Measurements from ENCODE around the gene OVCA2. TPM values are rescaled to one million over a fixed set of nuclear protein-coding genes. Genes with fewer than 3 reads are reported as not detected.
A peak's percentile ranks its signal among the peaks of the same experiment; 100 is the strongest.

Gene OVCA2
- total RNA-seq, 1 donor, result 28.1 TPM

DNA sequence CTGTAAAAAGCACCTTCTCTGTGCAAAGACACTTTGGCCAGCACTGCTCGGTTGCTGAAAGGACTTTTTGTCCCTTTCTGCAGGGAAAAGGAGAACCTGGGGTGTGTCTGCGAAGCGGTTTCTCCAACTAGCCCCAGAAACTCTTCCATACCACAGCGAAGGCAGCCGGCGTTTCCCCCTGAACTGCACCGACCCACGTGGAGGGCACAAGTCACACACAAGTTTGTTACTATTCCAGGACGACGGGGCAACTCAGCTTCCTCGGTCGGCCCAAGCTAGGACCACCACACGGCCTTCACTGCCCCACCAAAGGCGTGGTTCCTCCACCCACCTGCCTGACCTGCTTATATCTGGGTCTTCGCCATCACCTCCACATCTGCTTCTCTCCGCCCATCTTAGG is 18.6 kb upstream of the OVCA2 start:
- peaks cover 41% of the 10 kb centered on the region for H3K27me3 ChIP-seq (ENCODE audit: insufficient read depth, low read length)
- H3K9me3 ChIP-seq (ENCODE audit: low read depth, low read length), result no peaks in the 10 kb centered on the region
- no peak overlapping the region for H3K4me3 ChIP-seq (ENCODE audit: low read length)
- peaks cover 34% of the 10 kb centered on the region for H3K4me1 ChIP-seq (ENCODE audit: insufficient read depth, low read length)

DNA sequence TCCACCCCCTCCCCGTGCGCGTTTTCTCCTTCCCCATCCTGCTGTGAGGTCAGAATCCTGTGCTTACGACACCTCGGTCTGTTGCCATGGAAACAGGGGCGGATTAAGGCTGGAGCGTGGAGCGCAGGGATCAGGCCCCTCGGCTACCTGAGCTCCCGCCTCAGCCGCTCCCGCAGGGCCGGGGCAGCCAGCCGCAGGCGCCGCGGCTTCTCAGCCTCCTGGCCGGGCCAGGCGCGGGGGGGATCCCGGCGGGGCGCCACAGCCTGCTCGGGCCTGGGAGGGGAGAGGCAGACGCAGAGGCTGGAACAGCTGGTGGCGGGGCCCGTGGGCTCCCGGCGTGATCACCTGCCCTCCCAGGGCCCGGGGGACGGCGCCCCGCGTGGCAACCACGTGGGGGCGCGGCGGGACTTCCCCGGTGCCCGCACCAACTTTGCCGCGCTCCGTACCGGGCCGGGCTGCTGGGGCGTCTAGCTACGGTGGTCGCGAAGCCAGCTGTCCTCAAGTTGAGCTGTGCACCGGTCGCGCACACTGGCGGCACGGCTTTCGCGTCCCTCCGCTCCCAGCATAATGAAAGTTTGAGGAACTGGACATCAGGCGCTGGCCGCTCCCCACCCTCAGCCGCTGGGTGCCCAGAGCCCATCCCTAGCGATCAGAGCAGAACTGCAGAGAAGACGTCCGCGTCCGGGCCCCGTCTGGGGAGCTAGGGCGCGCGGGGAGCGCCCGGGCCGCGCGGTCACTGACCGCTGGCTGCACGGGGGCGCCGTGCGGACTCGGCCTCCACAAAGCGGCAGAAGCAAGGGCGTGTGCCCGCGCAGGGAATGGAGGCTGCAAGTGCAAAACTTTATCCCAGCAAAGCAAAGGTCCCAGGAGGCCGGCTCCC is 17.9 kb upstream of the OVCA2 start:
- Histone ChIP-seq H3K9me3 (ENCODE audit: low read depth, low read length) (no peaks in the 10 kb centered on the region), H3K27me3 (ENCODE audit: insufficient read depth, low read length) (peaks cover 46% of the 10 kb centered on the region), H3K4me3 (ENCODE audit: low read length) (peak overlapping the region; percentile 20), H3K4me1 (ENCODE audit: insufficient read depth, low read length) (peaks cover 34% of the 10 kb centered on the region)

DNA sequence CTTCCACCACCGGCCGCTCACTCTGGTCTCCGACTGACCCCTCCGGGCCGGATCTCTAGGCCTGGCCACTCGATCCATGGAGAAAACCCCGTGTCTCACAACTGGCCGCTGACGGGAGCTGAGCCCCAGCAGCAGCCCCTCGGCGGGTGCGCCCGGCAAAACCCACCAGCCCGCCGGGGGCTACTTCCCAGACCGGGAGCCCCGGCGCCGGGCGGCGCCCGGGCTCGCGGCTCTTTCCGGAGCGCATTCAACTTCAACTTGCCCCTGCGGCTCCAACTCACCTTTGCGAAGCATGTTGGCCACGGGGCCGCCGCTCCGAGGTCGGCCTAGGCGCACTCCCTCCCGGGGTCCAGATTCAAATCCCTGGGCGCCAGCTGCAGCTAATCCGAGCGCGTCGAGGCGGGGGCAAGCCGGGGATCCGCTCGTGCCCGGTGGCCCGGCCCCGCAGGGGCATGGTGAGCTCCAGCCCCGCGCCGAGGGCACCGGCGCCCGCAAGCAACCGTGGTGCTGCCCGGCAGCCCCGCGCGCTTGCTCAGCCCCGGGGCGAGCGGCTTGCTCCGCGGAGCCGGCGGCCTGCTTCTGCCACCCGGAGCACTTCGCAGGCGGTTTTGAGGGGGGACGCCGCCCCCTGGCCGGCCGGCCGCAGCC is 17.1 kb upstream of the OVCA2 start:
- Histone ChIP-seq H3K4me1 (ENCODE audit: insufficient read depth, low read length) (peaks cover 37% of the 10 kb centered on the region), H3K4me3 (ENCODE audit: low read length) (peak overlapping the region; percentile 20), H3K27me3 (ENCODE audit: insufficient read depth, low read length) (peaks cover 51% of the 10 kb centered on the region), H3K9me3 (ENCODE audit: low read depth, low read length) (no peaks in the 10 kb centered on the region)

DNA sequence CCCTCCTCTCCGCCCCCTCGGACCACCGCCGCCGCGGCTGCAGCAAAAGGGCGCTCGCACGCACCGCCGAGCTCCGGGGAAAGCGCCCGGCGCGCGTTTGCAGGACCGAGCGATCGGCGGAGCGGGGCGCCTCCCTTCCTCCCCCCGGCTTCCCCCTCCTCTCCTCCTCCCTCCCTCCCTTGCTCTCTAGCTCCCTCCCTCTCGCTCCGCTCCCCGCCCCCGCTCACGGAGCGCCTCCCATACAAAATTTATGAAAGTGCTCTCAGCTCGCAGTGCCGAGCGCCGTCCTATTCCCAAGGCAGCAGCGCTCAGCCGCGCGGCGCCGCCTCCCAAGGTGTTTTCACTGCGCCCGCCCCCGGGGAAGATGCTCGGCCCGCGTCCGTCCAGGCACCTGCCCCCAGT is 16.6 kb upstream of the OVCA2 start, which contains the start of gene RTN4RL1:
Gene RTN4RL1, minus strand, starts transcription at position 115 of the 402 bp plus-strand sequence. CDS start 469 bp downstream, outside the sequence.
- Histone ChIP-seq H3K4me3 (ENCODE audit: low read length) (peak within 1 kb of the TSS; percentile 20), H3K4me1 (ENCODE audit: insufficient read depth, low read length) (peaks cover 38% of the 10 kb centered on the region), H3K27me3 (ENCODE audit: insufficient read depth, low read length) (peaks cover 52% of the 10 kb centered on the region), H3K9me3 (ENCODE audit: low read depth, low read length) (no peaks in the 10 kb centered on the region)

DNA sequence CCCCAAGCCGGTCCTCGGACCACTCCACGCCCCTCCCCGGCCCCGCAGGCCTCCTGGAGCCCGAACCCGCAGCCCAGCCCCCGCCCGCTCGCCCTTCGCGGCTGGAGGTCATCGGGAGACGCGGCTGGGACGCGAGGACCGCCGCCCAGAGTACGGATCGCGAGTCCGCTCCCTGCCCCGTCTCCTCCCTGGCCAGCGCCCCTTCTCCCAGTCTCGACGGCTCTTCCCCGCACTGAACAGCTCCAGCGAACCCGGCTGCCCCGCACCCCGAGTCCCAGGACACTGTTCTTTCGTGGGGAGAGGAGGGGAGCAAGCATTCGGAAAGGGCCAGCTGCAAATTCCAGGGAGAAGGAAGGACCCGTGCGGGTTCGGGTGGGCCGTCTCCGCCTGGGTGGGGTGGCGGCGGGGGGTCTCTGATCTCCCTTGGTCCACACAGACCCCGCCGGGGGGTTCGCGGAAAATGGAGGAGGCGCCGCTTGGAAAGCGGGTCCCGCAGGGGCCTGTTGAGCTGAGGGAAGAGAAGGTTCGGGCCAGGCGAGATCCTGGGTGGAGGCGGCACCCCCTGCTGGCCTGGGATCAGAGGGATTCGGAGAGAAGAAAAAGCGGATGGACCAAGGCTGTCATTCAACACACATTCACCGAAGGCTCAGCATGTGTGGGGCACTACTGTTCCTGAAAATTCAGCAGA is 16.1 kb upstream of the OVCA2 start:
- Histone ChIP-seq H3K4me1 (ENCODE audit: insufficient read depth, low read length) (peaks cover 41% of the 10 kb centered on the region), H3K9me3 (ENCODE audit: low read depth, low read length) (no peaks in the 10 kb centered on the region), H3K27me3 (ENCODE audit: insufficient read depth, low read length) (peaks cover 52% of the 10 kb centered on the region), H3K4me3 (ENCODE audit: low read length) (peak overlapping the region; percentile 20)

DNA sequence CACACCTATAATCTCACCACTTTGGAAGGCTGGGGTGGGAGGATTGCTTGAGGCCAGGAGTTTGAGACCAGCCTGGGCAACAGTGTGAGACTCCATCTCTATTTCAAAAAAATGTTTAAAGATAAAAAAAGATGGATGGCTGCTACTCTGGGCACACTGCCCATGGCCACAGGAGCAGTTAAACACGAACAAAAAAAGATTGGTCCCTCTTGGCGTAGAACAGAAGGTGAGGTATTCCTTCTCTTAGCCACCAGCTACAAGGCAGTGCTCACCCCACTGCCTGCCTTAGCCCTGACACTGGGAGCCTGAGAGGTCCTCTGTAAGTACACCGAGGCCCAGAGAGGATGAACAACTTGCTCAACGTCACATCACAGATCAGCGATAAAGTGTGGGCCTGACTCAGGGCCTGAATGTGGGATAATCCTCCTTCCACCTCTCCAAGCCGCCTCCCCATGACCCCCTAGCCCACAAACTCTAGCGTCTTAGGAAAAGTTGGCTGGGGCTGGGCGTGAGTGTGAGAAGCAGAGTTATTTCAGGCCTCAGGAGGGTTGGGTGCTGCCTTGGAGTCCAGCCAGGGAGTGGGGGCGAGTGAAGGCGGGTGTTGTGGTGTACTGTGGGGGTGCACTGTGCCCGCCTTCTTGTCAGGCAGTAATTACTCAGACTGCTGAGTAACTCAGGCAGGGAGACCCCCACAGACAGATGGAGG is 14.1 kb upstream of the OVCA2 start:
- Histone ChIP-seq H3K27me3 (ENCODE audit: insufficient read depth, low read length) (peaks cover 47% of the 10 kb centered on the region), H3K4me1 (ENCODE audit: insufficient read depth, low read length) (peaks cover 50% of the 10 kb centered on the region), H3K4me3 (ENCODE audit: low read length) (no peak overlapping the region), H3K9me3 (ENCODE audit: low read depth, low read length) (no peaks in the 10 kb centered on the region)

DNA sequence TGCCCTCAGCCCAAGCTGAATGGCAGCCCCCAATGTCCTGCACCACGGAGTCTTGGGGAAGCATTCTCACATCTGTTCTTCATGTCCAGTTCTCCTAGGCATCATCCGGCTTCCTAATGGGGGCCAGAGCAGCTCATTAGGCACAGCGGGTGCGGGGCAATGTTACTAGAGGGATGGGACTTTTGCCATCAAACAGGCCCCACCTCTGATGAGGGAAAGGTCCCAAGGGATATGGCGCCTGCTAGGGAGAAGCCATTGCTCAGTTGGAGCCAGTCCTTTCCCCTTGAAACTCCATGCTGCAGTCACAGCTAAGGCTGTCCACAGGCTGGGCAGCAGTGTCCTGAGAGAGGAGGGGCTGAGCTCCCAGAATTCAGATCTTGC is 13.6 kb upstream of the OVCA2 start:
- H3K27me3 ChIP-seq (ENCODE audit: insufficient read depth, low read length), result peaks cover 42% of the 10 kb centered on the region
- no peaks in the 10 kb centered on the region for H3K9me3 ChIP-seq (ENCODE audit: low read depth, low read length)
- peaks cover 45% of the 10 kb centered on the region for H3K4me1 ChIP-seq (ENCODE audit: insufficient read depth, low read length)
- no peak overlapping the region for H3K4me3 ChIP-seq (ENCODE audit: low read length)

DNA sequence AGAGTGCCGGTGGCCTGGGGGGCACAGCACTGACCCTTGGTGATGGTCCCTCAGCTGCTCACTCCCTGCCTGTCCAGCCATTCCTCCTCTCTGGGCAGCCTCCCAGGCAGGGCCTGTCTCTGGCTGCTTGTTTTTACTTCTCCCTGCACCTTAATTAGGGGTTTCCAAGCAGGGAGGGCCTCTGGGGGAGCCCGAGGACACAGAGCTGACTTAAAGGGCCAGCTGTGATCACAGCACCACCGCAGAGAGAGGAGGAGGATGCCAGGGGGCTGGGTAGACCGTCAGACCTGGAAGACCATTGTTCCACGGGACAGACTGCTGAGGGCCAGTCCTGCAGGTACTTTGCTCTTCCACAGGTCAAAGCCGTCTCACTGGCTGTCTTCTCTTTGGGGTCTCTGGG is 13.1 kb upstream of the OVCA2 start:
- H3K4me3 ChIP-seq (ENCODE audit: low read length), result no peak overlapping the region
- H3K9me3 ChIP-seq (ENCODE audit: low read depth, low read length), result no peaks in the 10 kb centered on the region
- peaks cover 41% of the 10 kb centered on the region for H3K27me3 ChIP-seq (ENCODE audit: insufficient read depth, low read length)
- H3K4me1 ChIP-seq (ENCODE audit: insufficient read depth, low read length), result peaks cover 40% of the 10 kb centered on the region

DNA sequence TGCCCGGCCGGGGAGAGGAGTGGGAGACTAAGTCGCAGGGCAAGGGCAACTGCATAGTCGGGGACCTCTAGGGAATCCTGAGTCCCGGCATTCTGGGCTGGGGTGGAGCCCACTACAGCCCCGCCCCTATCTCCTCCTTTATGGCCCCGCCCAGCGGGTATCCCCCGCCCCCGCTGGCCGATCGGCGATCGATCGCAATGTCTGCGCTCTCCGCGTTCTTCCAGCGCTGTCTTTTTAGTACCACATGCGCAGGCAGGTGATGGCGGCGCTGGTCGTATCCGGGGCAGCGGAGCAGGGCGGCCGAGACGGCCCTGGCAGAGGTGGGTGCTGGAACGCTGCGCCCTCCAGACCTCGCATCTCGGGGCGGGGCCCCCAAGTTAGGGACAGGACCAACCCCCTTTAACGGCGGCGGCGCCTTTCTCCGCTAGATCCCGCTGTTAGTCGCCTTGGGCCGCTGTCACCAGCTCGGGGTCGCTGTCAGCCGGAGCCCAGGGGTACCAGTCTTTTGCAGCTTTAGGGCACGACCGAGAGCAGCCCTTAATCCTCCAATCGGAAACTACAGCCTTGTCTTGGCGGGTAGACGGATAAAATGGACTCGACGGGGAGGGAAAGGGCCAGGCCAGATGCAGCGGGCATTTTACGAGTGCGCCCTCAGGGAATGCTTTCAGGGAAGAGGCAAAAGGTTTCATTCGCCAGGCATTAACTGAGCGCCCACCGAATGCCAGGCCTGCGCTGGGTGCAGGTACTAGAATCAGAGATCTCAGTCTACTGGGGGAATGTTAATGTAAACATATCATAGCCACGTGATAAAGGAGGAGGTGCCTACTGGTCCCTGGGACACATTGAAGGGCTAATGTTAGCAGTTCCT is 11.7 kb upstream of the OVCA2 start, which contains the start of gene DPH1:
Gene DPH1, plus strand, starts transcription at position 243 of the 868 bp plus-strand sequence. Its CDS starts 17 bp downstream, at position 260.
- peaks cover 26% of the 10 kb centered on the region for H3K4me1 ChIP-seq (ENCODE audit: insufficient read depth, low read length)
- no peaks in the 10 kb centered on the region for H3K9me3 ChIP-seq (ENCODE audit: low read depth, low read length)
- H3K27me3 ChIP-seq (ENCODE audit: insufficient read depth, low read length), result peaks cover 32% of the 10 kb centered on the region
- peak within 1 kb of the TSS; percentile 91 for H3K4me3 ChIP-seq (ENCODE audit: low read length)

DNA sequence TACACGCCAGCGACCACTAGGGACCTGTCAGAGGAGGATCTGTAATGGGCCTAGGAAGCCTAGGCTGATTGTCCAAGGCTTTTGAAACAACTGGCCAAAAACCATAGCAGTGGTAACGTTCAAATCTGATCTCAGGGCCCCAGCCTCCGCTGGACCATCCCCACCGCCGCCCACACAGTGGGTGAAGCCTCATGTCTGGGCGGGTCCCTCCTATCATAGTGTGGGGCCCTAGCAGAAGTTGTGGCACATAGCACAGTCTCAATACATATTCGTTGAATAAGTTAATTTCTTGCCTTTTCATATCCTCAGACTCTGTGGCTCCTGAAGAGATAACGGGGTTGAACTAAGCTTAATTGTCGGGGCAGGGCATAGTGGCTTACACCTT is 11.1 kb upstream of the OVCA2 start:
- Histone ChIP-seq H3K27me3 (ENCODE audit: insufficient read depth, low read length) (peaks cover 28% of the 10 kb centered on the region), H3K9me3 (ENCODE audit: low read depth, low read length) (no peaks in the 10 kb centered on the region), H3K4me3 (ENCODE audit: low read length) (peak overlapping the region; percentile 91), H3K4me1 (ENCODE audit: insufficient read depth, low read length) (peaks cover 21% of the 10 kb centered on the region)

DNA sequence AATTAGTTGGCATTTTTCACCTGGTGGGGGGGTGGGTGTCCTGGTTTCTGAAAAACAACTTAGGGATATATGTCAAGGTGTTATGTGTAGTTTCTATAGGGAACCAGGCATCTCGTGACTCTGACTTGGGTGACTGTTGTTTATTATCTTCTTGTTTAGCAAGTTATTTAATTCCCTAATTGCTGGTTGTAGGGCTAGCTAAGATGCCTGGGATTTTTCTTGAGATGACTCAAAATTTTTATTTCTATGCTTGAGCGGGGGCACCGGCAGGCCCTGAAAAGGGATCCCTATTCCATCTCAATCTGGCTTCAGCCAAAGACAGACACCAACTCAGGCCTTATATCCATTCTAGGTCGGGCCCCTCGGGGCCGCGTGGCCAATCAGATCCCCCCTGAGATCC is 8.7 kb upstream of the OVCA2 start:
- Histone ChIP-seq H3K9me3 (ENCODE audit: low read depth, low read length) (no peaks in the 10 kb centered on the region), H3K27me3 (ENCODE audit: insufficient read depth, low read length) (peaks cover 11% of the 10 kb centered on the region), H3K4me1 (ENCODE audit: insufficient read depth, low read length) (peaks cover 16% of the 10 kb centered on the region), H3K4me3 (ENCODE audit: low read length) (no peak overlapping the region)

DNA sequence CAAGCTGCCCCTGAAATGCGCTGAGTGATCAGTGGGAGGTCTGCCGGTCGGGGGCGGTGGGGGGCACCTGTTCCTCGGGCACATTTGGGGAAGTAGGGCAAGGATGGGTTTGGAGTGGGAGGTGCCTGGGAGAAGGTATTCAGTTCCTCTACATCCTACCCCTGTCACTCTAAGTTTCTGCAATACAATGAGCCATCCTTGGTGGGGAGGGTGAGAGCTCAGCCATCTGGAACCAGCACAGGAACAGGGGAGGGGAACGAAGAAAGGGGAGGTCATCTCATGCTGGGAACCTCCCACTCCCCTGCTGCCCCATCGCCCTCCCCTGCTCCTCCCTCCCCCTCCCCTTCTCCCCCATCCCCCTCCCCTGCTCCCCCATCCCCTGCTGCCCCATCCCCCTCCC is 7.7 kb upstream of the OVCA2 start:
- peaks cover 4% of the 10 kb centered on the region for H3K27me3 ChIP-seq (ENCODE audit: insufficient read depth, low read length)
- H3K4me1 ChIP-seq (ENCODE audit: insufficient read depth, low read length), result peaks cover 16% of the 10 kb centered on the region
- no peak overlapping the region for H3K4me3 ChIP-seq (ENCODE audit: low read length)
- no peaks in the 10 kb centered on the region for H3K9me3 ChIP-seq (ENCODE audit: low read depth, low read length)

DNA sequence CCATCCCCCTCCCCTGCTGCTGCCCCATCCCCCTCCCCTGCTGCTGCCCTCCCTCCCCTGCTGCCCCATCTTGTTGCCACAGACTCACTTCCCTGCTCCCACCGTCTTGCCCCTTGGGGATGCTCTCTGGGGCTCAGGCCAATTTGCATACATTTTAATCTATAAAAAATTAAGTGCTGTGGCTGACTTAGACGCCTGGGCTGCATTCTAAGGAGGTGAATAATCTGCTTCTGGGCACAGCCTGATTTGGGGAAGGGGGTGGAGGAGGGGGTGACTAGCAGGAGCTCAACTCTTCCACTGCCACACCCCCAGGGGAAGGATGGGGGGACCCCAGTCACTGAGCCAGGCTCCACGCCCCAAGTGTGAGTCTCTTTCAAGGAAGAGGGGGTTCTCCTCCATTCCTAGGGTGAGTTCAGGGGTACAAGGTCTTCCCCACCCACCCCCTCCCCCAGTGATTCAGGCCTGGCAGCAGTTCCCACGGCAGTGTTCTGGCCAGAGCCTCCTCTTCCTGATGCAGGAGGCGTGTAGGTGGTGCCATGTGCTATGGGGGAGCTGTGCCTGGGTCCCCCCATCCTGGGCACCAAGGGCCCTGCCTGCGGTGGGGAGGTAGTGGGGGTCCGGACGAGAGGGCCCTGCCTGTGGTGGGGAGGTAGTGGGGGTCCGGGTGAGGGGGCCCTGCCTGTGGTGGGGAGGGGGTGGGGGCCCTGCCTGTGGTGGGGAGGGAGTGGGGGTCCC is 6.8 kb upstream of the OVCA2 start:
- peaks cover 12% of the 10 kb centered on the region for H3K4me1 ChIP-seq (ENCODE audit: insufficient read depth, low read length)
- H3K27me3 ChIP-seq (ENCODE audit: insufficient read depth, low read length), result no peaks in the 10 kb centered on the region
- no peaks in the 10 kb centered on the region for H3K9me3 ChIP-seq (ENCODE audit: low read depth, low read length)
- no peak overlapping the region for H3K4me3 ChIP-seq (ENCODE audit: low read length)
